Measurements from ENCODE around the gene RALGPS1.

The RALGPS1 gene

GRCh38 chr9:127112735-127113161 is 198.2 kb downstream of the RALGPS1 start:
- peaks cover 31% of the 10 kb centered on the region for H3K4me1 ChIP-seq (ENCODE audit: low read length)
- TF ChIP-seq EZH2 (optimal IDR thresholded peaks at IDR 0.05; ENCODE audit: low read depth, low read length) = no peak
- no peak overlapping the region for H3K4me3 ChIP-seq (ENCODE audit: low read length)
- no peaks in the 10 kb centered on the region for H3K36me3 ChIP-seq (replicated peaks; ENCODE audit: insufficient read depth, low read length)
- DNase-seq = no peak
- H3K9me2 ChIP-seq (replicated peaks; ENCODE audit: insufficient read depth, low read length) = no peaks in the 10 kb centered on the region
- no peaks in the 10 kb centered on the region for H4K20me1 ChIP-seq (ENCODE audit: insufficient read depth, low read length)
- no peaks in the 10 kb centered on the region for H3K79me2 ChIP-seq (ENCODE audit: low read length)
- no peak overlapping the region for H3K27ac ChIP-seq (ENCODE audit: low read length)
- no peak overlapping the region for H3K9ac ChIP-seq (ENCODE audit: low read length)
- H3K9me3 ChIP-seq (replicated peaks; ENCODE audit: insufficient read depth, low read length) = no peaks in the 10 kb centered on the region
- H2AFZ ChIP-seq (ENCODE audit: low read length) = no peak overlapping the region
- no peak overlapping the region for H3K4me2 ChIP-seq (ENCODE audit: low read depth, low read length)
- H3K27me3 ChIP-seq (replicated peaks; ENCODE audit: insufficient read depth, low read length) = no peaks in the 10 kb centered on the region
- peaks cover 8% of the 10 kb centered on the region; the same call in 1 of the 2 replicates for H3F3A ChIP-seq (ENCODE audit: insufficient read depth, low read length)

DNA sequence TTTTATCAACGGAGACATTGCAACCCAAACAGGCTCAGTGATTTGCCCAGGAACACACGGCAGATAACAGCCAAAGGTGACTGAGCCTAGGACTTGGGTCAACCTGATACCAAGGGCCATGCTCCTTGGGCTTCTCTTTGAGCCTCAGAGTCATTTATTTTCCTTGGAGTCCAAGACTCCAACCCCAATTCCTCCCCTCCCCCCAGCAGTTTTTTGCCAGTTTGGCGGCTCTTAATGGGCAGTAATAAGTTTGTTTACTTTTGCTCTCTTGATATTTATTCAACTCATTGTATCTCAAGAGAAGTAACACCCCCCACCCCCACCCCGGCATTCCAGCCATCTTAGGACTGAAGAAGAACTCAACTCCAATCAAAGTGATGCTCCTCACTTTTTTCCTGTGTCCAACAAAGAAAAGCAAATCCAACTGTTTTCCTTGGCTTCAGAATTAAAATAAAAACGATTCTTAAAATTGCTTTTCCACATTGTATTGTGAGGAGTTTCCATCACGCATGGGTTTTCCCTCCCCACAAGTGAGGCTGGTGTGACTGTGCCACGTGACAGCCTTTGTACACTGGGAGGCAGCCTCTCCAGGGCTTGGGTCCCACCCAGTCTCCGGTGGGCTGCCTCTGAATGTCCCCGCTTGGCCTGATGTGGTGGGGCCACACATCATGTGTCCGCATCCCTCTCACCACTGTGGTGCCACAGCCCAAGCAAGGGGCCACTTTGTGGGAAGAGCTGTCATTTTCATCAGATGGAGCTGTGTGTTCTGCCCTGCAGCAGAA is 198.8 kb downstream of the RALGPS1 start:
- TF ChIP-seq EZH2 (optimal IDR thresholded peaks at IDR 0.05; ENCODE audit: low read depth, low read length) (no peak), EZH2phosphoT487 (IDR thresholded peaks at IDR 0.05; ENCODE audit: low read length) (no peak)
- TF ChIP-seq, protein P1, sequence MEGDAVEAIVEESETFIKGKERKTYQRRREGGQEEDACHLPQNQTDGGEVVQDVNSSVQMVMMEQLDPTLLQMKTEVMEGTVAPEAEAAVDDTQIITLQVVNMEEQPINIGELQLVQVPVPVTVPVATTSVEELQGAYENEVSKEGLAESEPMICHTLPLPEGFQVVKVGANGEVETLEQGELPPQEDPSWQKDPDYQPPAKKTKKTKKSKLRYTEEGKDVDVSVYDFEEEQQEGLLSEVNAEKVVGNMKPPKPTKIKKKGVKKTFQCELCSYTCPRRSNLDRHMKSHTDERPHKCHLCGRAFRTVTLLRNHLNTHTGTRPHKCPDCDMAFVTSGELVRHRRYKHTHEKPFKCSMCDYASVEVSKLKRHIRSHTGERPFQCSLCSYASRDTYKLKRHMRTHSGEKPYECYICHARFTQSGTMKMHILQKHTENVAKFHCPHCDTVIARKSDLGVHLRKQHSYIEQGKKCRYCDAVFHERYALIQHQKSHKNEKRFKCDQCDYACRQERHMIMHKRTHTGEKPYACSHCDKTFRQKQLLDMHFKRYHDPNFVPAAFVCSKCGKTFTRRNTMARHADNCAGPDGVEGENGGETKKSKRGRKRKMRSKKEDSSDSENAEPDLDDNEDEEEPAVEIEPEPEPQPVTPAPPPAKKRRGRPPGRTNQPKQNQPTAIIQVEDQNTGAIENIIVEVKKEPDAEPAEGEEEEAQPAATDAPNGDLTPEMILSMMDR (IDR thresholded peaks at IDR 0.05; ENCODE audit: low read length) = no peak
- Histone ChIP-seq H3K9me2 (replicated peaks; ENCODE audit: insufficient read depth, low read length) (no peaks in the 10 kb centered on the region), H3K27me3 (replicated peaks; ENCODE audit: insufficient read depth, low read length) (no peaks in the 10 kb centered on the region), H3K4me1 (ENCODE audit: low read length) (peaks cover 31% of the 10 kb centered on the region), H3K4me3 (ENCODE audit: low read length) (no peak overlapping the region), H3K4me2 (ENCODE audit: low read depth, low read length) (no peak overlapping the region), H3K9ac (ENCODE audit: low read length) (no peak overlapping the region), H3K9me3 (replicated peaks; ENCODE audit: insufficient read depth, low read length) (no peaks in the 10 kb centered on the region), H3K79me2 (ENCODE audit: low read length) (no peaks in the 10 kb centered on the region), H2AFZ (ENCODE audit: low read length) (no peak overlapping the region), H3K27ac (ENCODE audit: low read length) (no peak overlapping the region), H4K20me1 (ENCODE audit: insufficient read depth, low read length) (no peaks in the 10 kb centered on the region), H3K36me3 (replicated peaks; ENCODE audit: insufficient read depth, low read length) (no peaks in the 10 kb centered on the region), H3F3A (ENCODE audit: insufficient read depth, low read length) (peaks cover 8% of the 10 kb centered on the region; the same call in 1 of the 2 replicates)
- no peak for DNase-seq

DNA sequence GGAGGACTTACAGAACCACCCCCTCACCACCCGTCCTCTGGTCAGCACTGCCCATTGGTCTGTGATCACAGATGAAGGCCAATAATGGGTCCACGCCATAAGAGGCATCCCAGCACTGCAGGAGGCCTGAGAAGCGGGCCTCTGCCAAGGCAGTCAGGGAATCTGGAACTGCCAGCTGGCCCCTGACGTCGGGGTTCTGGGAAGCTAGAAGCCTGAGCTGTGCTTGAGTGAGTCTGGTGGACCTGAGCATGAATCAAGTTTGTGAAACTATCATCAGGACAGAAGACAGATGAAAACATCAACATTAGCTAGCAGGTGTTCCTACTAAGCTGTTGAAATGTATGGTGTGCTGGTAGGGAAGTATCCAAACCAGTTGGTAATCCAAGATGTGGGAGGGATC is 200.0 kb downstream of the RALGPS1 start:
- no peak for DNase-seq
- H3K9me2 ChIP-seq (replicated peaks; ENCODE audit: insufficient read depth, low read length) = no peaks in the 10 kb centered on the region
- no peaks in the 10 kb centered on the region for H3K36me3 ChIP-seq (replicated peaks; ENCODE audit: insufficient read depth, low read length)
- 0 out of 2 replicates have a peak, but pooled peaks cover 4% of the 10 kb centered on the region for H3K79me2 ChIP-seq (ENCODE audit: low read length)
- H4K20me1 ChIP-seq (ENCODE audit: insufficient read depth, low read length) = no peaks in the 10 kb centered on the region
- peak overlapping the region; percentile 43; the same call in 1 of the 2 replicates for H3K27ac ChIP-seq (ENCODE audit: low read length)
- H3K4me3 ChIP-seq (ENCODE audit: low read length) = no peak overlapping the region
- no peak overlapping the region; the same call in 1 of the 2 replicates for H3K4me2 ChIP-seq (ENCODE audit: low read depth, low read length)
- peaks cover 31% of the 10 kb centered on the region for H3K4me1 ChIP-seq (ENCODE audit: low read length)
- TF ChIP-seq EZH2 (optimal IDR thresholded peaks at IDR 0.05; ENCODE audit: low read depth, low read length) (no peak), EZH2phosphoT487 (IDR thresholded peaks at IDR 0.05; ENCODE audit: low read length) (no peak)
- TF ChIP-seq, protein P1 (IDR thresholded peaks at IDR 0.05; ENCODE audit: low read length) = no peak
- no peaks in the 10 kb centered on the region for H3K9me3 ChIP-seq (replicated peaks; ENCODE audit: insufficient read depth, low read length)
- H3K27me3 ChIP-seq (replicated peaks; ENCODE audit: insufficient read depth, low read length) = no peaks in the 10 kb centered on the region
- H3K9ac ChIP-seq (ENCODE audit: low read length) = no peak overlapping the region
- H2AFZ ChIP-seq (ENCODE audit: low read length) = no peak overlapping the region
- H3F3A ChIP-seq (ENCODE audit: insufficient read depth, low read length) = peaks cover 8% of the 10 kb centered on the region; the same call in 1 of the 2 replicates
